Measurements from ENCODE around the gene ARL5C. TPM values are rescaled to one million over a fixed set of nuclear protein-coding genes. Genes with fewer than 3 reads are reported as not detected.

The ARL5C gene
- polyA plus RNA-seq, 1 donor from 2014 or later, result not detected

- H3K9ac ChIP-seq (ENCODE audit: low read length), result peak overlapping the region; percentile 71
- no peak overlapping the region for H3K27ac ChIP-seq (ENCODE audit: low read length)
- H2AFZ ChIP-seq (ENCODE audit: low read depth, low read length), result no peak overlapping the region
These were observed 15.2 kb downstream of the ARL5C start for GRCh38 chr17:39150795-39151149.

GRCh38 chr17:39150104-39150634 lies 15.8 kb downstream of the ARL5C start:
- Histone ChIP-seq H3K9me2 (ENCODE audit: insufficient read depth, low read length) (no peaks in the 10 kb centered on the region), H3K27ac (ENCODE audit: low read length) (no peak overlapping the region), H3K36me3 (ENCODE audit: insufficient read depth, low read length) (no peaks in the 10 kb centered on the region), H3K4me2 (ENCODE audit: low read length) (no peak overlapping the region), H3K9ac (ENCODE audit: low read length) (no peak overlapping the region), H3K9me3 (ENCODE audit: low read length) (no peaks in the 10 kb centered on the region), H3K79me2 (replicated peaks; ENCODE audit: insufficient read depth, low read length) (no peaks in the 10 kb centered on the region), H3K4me3 (ENCODE audit: low read length) (peak overlapping the region; percentile 76), H4K20me1 (ENCODE audit: insufficient read depth) (no peaks in the 10 kb centered on the region), H3K27me3 (ENCODE audit: insufficient read depth, low read depth, low read length) (peaks cover 17% of the 10 kb centered on the region), H3F3A (ENCODE audit: insufficient read depth, low read length, poor library complexity, severe bottlenecking) (no peaks in the 10 kb centered on the region), H2AFZ (ENCODE audit: low read depth, low read length) (no peak overlapping the region)
- TF ChIP-seq TAF1 (IDR thresholded peaks at IDR 0.05; ENCODE audit: low read depth) (no peak), RAD21 (conservative IDR thresholded peaks at IDR 0.05) (no peak)

More at GRCh38 chr17:39150795-39151149, 15.2 kb downstream of the ARL5C start:
- no peak for TF ChIP-seq TAF1 (IDR thresholded peaks at IDR 0.05; ENCODE audit: low read depth)
- no peak for TF ChIP-seq REST (IDR thresholded peaks at IDR 0.05; ENCODE audit: borderline replicate concordance)
- no peak for TF ChIP-seq SMC3 (conservative IDR thresholded peaks at IDR 0.05; ENCODE audit: poor library complexity)
- no peak for TF ChIP-seq CTCF (IDR thresholded peaks at IDR 0.05; ENCODE audit: poor library complexity, severe bottlenecking)
- TF ChIP-seq RAD21 (conservative IDR thresholded peaks at IDR 0.05), result no peak
- no peak for TF ChIP-seq EP300 (conservative IDR thresholded peaks at IDR 0.05; ENCODE audit: poor library complexity, severe bottlenecking)
- no peak for TF ChIP-seq POLR2AphosphoS5 (IDR thresholded peaks at IDR 0.05)
- no peak for TF ChIP-seq EZH2 (IDR thresholded peaks at IDR 0.05; ENCODE audit: borderline replicate concordance, insufficient read depth, low read length, poor library complexity, severe bottlenecking)
- TF ChIP-seq MXI1 (conservative IDR thresholded peaks at IDR 0.05; ENCODE audit: poor library complexity, severe bottlenecking), result no peak
- peak overlapping the region; percentile 39 for H3K4me2 ChIP-seq (ENCODE audit: low read length)
- no peaks in the 10 kb centered on the region for H3F3A ChIP-seq (ENCODE audit: insufficient read depth, low read length, poor library complexity, severe bottlenecking)
- H3K9me2 ChIP-seq (ENCODE audit: insufficient read depth, low read length), result no peaks in the 10 kb centered on the region
- no peaks in the 10 kb centered on the region for H3K36me3 ChIP-seq (ENCODE audit: insufficient read depth, low read length)
- no peaks in the 10 kb centered on the region for H3K9me3 ChIP-seq (ENCODE audit: low read length)
- H4K20me1 ChIP-seq (ENCODE audit: insufficient read depth), result no peaks in the 10 kb centered on the region
- no peaks in the 10 kb centered on the region for H3K79me2 ChIP-seq (replicated peaks; ENCODE audit: insufficient read depth, low read length)
- H3K27me3 ChIP-seq (ENCODE audit: insufficient read depth, low read depth, low read length), result peaks cover 17% of the 10 kb centered on the region
- peak overlapping the region; percentile 76 for H3K4me3 ChIP-seq (ENCODE audit: low read length)
